Upper lobe of right lung (tissue), 1 donor: ENCODE measurements around the gene GNAL. TPM values are rescaled to one million over a fixed set of nuclear protein-coding genes. Genes with fewer than 3 reads are reported as not detected.

ENCODE experiments used
- ATAC-seq: fragments of 200-7000 bp; cut with Tn5 transposase; one replicate; pipeline ENCODE4 v1.9.1; 2020; ENCODE audit warnings: mild to moderate bottlenecking, moderate library complexity
- DNase-seq: peaks from one replicate; pipeline ENCODE4 v3.0.0-alpha.2; 2020
- H3K27ac ChIP-seq: fragments of 200-600 bp; one replicate; pipeline ENCODE4 v1.8.0; 2022
- H3K27me3 ChIP-seq: fragments of 200-600 bp; one replicate; pipeline ENCODE4 v1.8.0; 2022; ENCODE audit warnings: mild to moderate bottlenecking
- H3K36me3 ChIP-seq: fragments of 200-600 bp; one replicate; pipeline ENCODE4 v1.8.0; 2022
- H3K4me1 ChIP-seq: fragments of 200-600 bp; one replicate; pipeline ENCODE4 v1.8.0; 2022
- H3K4me3 ChIP-seq: fragments of 200-600 bp; one replicate; pipeline ENCODE4 v1.8.0; 2022; ENCODE audit warnings: mild to moderate bottlenecking
- H3K9me3 ChIP-seq: fragments of 200-600 bp; one replicate; pipeline ENCODE4 v1.8.0; 2022
- CTCF ChIP-seq: fragments of 200-600 bp; IDR thresholded peaks from one replicate; pipeline ENCODE4 v1.8.0; 2022; ENCODE audit warnings: antibody characterized with exemption
- intact Hi-C: fragments of 100-400 bp; cut with DNase I; formaldehyde crosslinking; loops from one replicate; pipeline ENCODE4 v1.11.0; 2022
- total RNA-seq: library from RNA; stranded (reverse); fragmentation: NEBNext Ultra II Directional; extraction: Animal tissue kit (Norgen Biotek cat#: 25700); gene quantifications from one replicate; pipeline ENCODE4 v1.2.1, GENCODE V29; 2021
- donor health status: DM: no; HTN: yes; CAD: no; lungs with severe emphysema.

GNAL gene
- total RNA-seq, 1 donor from 2014 or later: 4.3 TPM

GRCh38 chr18:11802586-11802985 lies 113.5 kb downstream of the GNAL start:
- no peak overlapping the region for H3K27ac ChIP-seq
- intact Hi-C loops: no loop called here
- no peaks in the 10 kb centered on the region for H3K4me1 ChIP-seq
- H3K9me3 ChIP-seq: no peaks in the 10 kb centered on the region
- H3K4me3 ChIP-seq: no peak overlapping the region
- no peaks in the 10 kb centered on the region for H3K27me3 ChIP-seq
- TF ChIP-seq CTCF: no peak
- DNase-seq (no peak), ATAC-seq (no peak)
- no peaks in the 10 kb centered on the region for H3K36me3 ChIP-seq

DNA sequence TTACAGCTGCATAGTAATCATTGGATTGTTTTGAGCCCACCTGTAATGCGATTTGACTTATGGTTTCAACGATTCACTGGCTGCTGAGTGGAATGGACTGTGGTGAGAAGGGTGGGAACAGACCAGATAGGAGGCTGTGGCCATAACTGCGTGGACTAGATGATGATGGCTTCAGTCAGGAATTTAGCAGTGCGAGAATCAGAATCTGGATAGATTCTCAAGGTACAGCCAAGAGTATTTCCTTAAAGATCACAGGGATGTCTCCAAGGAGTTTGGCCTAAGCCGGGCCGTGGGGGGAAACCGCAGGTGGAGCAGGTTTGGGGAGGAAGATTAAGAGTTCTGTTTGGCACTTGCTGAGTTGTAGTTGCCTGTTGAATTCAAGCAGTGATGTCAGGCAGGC lies 118.2 kb downstream of the GNAL start:
- TF ChIP-seq CTCF: no peak
- H3K4me3 ChIP-seq: no peak overlapping the region
- intact Hi-C loops: no loop called here
- H3K4me1 ChIP-seq: no peaks in the 10 kb centered on the region
- H3K27me3 ChIP-seq: no peaks in the 10 kb centered on the region
- no peaks in the 10 kb centered on the region for H3K36me3 ChIP-seq
- no peak overlapping the region for H3K27ac ChIP-seq
- ATAC-seq (no peak), DNase-seq (no peak)
- H3K9me3 ChIP-seq: no peaks in the 10 kb centered on the region

DNA sequence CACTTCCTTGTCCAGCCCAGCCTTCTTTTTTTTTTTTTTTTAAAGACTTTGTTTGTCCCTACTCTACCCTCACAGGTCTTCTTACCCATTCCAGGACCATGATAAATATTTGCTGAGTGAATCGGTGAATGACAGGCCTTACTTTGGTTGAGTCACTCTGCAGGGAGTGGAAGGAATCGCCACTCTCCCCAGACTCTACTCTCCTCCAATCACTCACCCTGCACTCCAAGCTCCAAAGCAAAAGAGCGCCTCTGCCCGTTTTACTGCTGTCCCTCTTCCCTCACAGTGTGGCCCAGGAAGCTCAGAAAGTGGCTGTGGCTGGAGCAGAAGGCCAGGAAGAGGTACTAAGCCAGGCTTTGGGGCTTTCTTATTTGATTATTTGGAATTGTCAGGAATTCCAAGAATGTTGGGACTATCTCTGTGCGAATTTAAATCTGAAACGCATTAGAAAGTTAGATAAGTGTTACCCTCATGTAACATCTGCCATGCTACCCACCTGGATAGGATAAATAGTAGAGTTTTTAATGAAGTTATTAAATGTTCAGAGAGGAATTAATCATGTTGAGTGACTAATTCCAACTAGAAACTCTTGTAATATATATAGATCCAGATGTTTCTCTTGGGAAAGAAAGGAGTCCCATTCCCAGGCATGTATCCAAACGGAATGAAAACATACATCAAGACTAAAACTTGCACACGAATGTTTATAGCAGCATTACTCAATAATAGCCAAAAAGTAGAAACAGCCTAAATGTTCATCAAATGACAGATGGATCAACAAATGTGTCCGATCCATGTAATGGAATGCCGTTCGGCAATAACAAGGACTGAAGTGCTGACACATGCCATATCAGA lies 119.2 kb downstream of the GNAL start:
- Histone ChIP-seq H3K4me1 (no peaks in the 10 kb centered on the region), H3K36me3 (no peaks in the 10 kb centered on the region), H3K9me3 (no peaks in the 10 kb centered on the region), H3K27ac (no peak overlapping the region), H3K27me3 (no peaks in the 10 kb centered on the region), H3K4me3 (no peak overlapping the region)
- no peak for TF ChIP-seq CTCF
- intact Hi-C loops: no loop called here
- ATAC-seq: no peak
- DNase-seq: no peak

DNA sequence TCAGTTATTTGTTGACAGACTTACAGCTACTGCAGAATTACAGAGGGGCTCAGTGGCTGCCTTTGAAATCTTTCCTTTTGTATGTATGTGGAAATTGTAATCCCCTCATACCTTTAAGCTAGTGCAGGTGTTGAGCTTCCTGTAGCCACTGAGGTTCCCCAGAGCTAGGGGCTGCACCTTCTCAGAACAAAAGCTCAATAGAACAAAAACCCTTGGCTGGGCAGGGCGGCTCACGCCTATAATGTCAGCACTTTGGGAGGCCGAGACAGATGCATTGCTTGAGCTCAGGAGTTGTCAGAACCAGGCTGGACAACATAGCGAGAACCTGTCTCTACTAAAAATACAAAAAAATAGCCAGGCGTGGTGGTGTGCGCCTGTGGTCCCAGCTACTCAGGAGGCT lies 120.8 kb downstream of the GNAL start:
- ATAC-seq (no peak), DNase-seq (no peak)
- H3K9me3 ChIP-seq: no peaks in the 10 kb centered on the region
- no peak overlapping the region for H3K4me3 ChIP-seq
- no peaks in the 10 kb centered on the region for H3K4me1 ChIP-seq
- TF ChIP-seq CTCF: no peak
- H3K27ac ChIP-seq: no peak overlapping the region
- no peaks in the 10 kb centered on the region for H3K36me3 ChIP-seq
- intact Hi-C loops: no loop called here
- H3K27me3 ChIP-seq: no peaks in the 10 kb centered on the region

DNA sequence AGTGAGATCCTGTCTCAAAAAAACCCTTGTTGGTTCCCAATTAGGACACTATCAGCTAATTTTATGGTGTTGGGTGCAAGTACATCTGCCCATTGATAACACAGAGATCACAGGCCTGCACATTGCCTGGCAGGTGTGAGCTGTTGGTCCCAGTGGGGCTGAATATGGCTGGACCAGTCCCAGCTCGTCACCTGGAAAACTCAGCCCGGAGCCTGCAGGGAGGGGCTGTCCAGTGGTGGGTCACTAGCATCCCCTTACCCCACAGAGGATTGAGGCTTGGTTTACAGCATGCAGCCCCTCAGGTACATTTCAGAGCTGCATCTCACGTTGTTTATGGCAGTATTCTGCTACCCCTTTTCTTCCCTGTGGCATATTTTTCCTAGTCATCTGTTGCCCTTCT lies 121.3 kb downstream of the GNAL start:
- Histone ChIP-seq H3K27me3 (no peaks in the 10 kb centered on the region), H3K9me3 (no peaks in the 10 kb centered on the region), H3K27ac (no peak overlapping the region), H3K36me3 (no peaks in the 10 kb centered on the region), H3K4me3 (no peak overlapping the region), H3K4me1 (no peaks in the 10 kb centered on the region)
- intact Hi-C loops: no loop called here
- DNase-seq: no peak
- no peak for ATAC-seq
- no peak for TF ChIP-seq CTCF

GRCh38 chr18:11811009-11811408 lies 121.9 kb downstream of the GNAL start:
- Histone ChIP-seq H3K4me1 (no peaks in the 10 kb centered on the region), H3K4me3 (no peak overlapping the region), H3K27ac (no peak overlapping the region), H3K9me3 (no peaks in the 10 kb centered on the region), H3K36me3 (no peaks in the 10 kb centered on the region), H3K27me3 (no peaks in the 10 kb centered on the region)
- no peak for ATAC-seq
- no peak for TF ChIP-seq CTCF
- DNase-seq: no peak
- intact Hi-C loops: no loop called here
